H9 (cell line): ENCODE data around the gene CARD8. TPM values are rescaled to one million over a fixed set of nuclear protein-coding genes. Genes with fewer than 3 reads are reported as not detected.
A peak's percentile ranks its signal among the peaks of the same experiment; 100 is the strongest.

Experiments
- DNase-seq: peaks from one replicate; pipeline ENCODE4 v3.0.0-alpha.2; 2017
- H2AFZ ChIP-seq: one replicate; pipeline ENCODE4 v1.6.1; 2013; ENCODE audit warnings: mild to moderate bottlenecking, low read length, control low read depth, moderate library complexity
- H2AK5ac ChIP-seq: 2 replicates; pipeline ENCODE4 v1.6.1; 2013; ENCODE audit warnings: low read length, control low read depth, mixed read lengths; ENCODE audit not compliant: insufficient read length
- H2BK120ac ChIP-seq: one replicate; pipeline ENCODE4 v1.6.1; 2013; ENCODE audit warnings: low read depth, mild to moderate bottlenecking, low read length, control low read depth, inconsistent platforms; ENCODE audit not compliant: poor library complexity, severe bottlenecking
- H2BK12ac ChIP-seq: 2 replicates; pipeline ENCODE4 v1.6.1; 2013; ENCODE audit warnings: low read length, control low read depth, mixed read lengths, low read depth; ENCODE audit not compliant: insufficient read length
- H2BK15ac ChIP-seq: 2 replicates; pipeline ENCODE4 v1.6.1; 2013; ENCODE audit warnings: low read depth, low read length, control low read depth
- H2BK20ac ChIP-seq: one replicate; pipeline ENCODE4 v1.6.1; 2013; ENCODE audit warnings: low read depth, mild to moderate bottlenecking, low read length, control low read depth, inconsistent platforms; ENCODE audit not compliant: poor library complexity, severe bottlenecking
- H2BK5ac ChIP-seq: 2 replicates; pipeline ENCODE4 v1.6.1; 2013; ENCODE audit warnings: low read length, control low read depth, mixed read lengths; ENCODE audit not compliant: insufficient read length
- H3K14ac ChIP-seq: 2 replicates; pipeline ENCODE4 v1.6.1; 2013; ENCODE audit warnings: low read length, control low read depth; ENCODE audit not compliant: insufficient read depth
- H3K18ac ChIP-seq: 2 replicates; pipeline ENCODE4 v1.6.1; 2013; ENCODE audit warnings: low read depth, mild to moderate bottlenecking, mixed read lengths, low read length, control low read depth; ENCODE audit not compliant: insufficient read length
- H3K23ac ChIP-seq: 2 replicates; pipeline ENCODE4 v1.6.1; 2013; ENCODE audit warnings: low read length, control low read depth, mixed read lengths, low read depth; ENCODE audit not compliant: insufficient read length
- H3K23me2 ChIP-seq: 2 replicates; pipeline ENCODE4 v1.6.1; 2013; ENCODE audit warnings: low read depth, mild to moderate bottlenecking, mixed read lengths, low read length, control low read depth; ENCODE audit not compliant: insufficient read length, poor library complexity, severe bottlenecking
- H3K27ac ChIP-seq: 2 replicates; pipeline ENCODE4 v1.5.1; 2013; ENCODE audit warnings: low read length, control low read depth, mixed read lengths, low read depth; ENCODE audit not compliant: insufficient read length
- H3K27me3 ChIP-seq: 2 replicates; pipeline ENCODE4 v1.6.1; 2013; ENCODE audit warnings: low read length, control low read depth, inconsistent platforms; ENCODE audit not compliant: insufficient read depth
- H3K4ac ChIP-seq: 2 replicates; pipeline ENCODE4 v1.6.1; 2013; ENCODE audit warnings: low read depth, mild to moderate bottlenecking, control low read depth, inconsistent platforms, low read length, moderate library complexity
- H3K4me1 ChIP-seq: 2 replicates; pipeline ENCODE4 v1.6.1; 2013; ENCODE audit warnings: low read length, control low read depth, inconsistent platforms; ENCODE audit not compliant: insufficient read depth
- H3K4me2 ChIP-seq: 2 replicates; pipeline ENCODE4 v1.6.1; 2013; ENCODE audit warnings: low read length, control low read depth, mixed read lengths; ENCODE audit not compliant: insufficient read length, insufficient read depth
- H3K56ac ChIP-seq: 2 replicates; pipeline ENCODE4 v1.6.1; 2013; ENCODE audit warnings: low read depth, mild to moderate bottlenecking, mixed read lengths, low read length, control low read depth; ENCODE audit not compliant: insufficient read length
- H3K79me1 ChIP-seq: 2 replicates; pipeline ENCODE4 v1.6.1; 2013; ENCODE audit warnings: low read depth, mild to moderate bottlenecking, moderate library complexity, low read length, control low read depth, inconsistent platforms; ENCODE audit not compliant: insufficient read depth, poor library complexity, severe bottlenecking
- H3K79me2 ChIP-seq: 2 replicates; pipeline ENCODE4 v1.6.1; 2013; ENCODE audit warnings: low read length, control low read depth, inconsistent platforms; ENCODE audit not compliant: insufficient read depth
- H3K9ac ChIP-seq: 2 replicates; pipeline ENCODE4 v1.6.1; 2013; ENCODE audit warnings: low read length, control low read depth, mixed read lengths; ENCODE audit not compliant: insufficient read length; ENCODE audit errors: extremely low read depth
- H3K9me3 ChIP-seq: one replicate; pipeline ENCODE4 v1.6.1; 2013; ENCODE audit warnings: low read depth, low read length, inconsistent platforms; ENCODE audit not compliant: control insufficient read depth
- H3T11ph ChIP-seq: one replicate; pipeline ENCODE4 v1.6.1; 2013; ENCODE audit warnings: mild to moderate bottlenecking, low read length, control low read depth, inconsistent platforms
- H4K20me1 ChIP-seq: one replicate; pipeline ENCODE4 v1.6.1; 2013; ENCODE audit not compliant: control insufficient read depth, insufficient read length, insufficient read depth
- H4K5ac ChIP-seq: 2 replicates; pipeline ENCODE4 v1.6.1; 2013; ENCODE audit warnings: low read depth, mild to moderate bottlenecking, mixed read lengths, low read length, control low read depth; ENCODE audit not compliant: insufficient read length
- H4K8ac ChIP-seq: replicated peaks from 2 replicates; pipeline ENCODE4 v1.6.1; 2013; ENCODE audit warnings: low read length, control low read depth, mixed read lengths, low read depth; ENCODE audit not compliant: insufficient read length
- H4K91ac ChIP-seq: 2 replicates; pipeline ENCODE4 v1.6.1; 2013; ENCODE audit warnings: low read depth, mild to moderate bottlenecking, moderate library complexity, mixed read lengths, low read length, control low read depth; ENCODE audit not compliant: insufficient read length
- H3K27ac Mint-ChIP-seq, 3 experiments: 2 replicates in 2 of 3; 3 replicates in 1 of 3; pipeline ENCODE4 v1.8.0; 2020 to 2021; ENCODE audit warnings: mixed read lengths in 3 of 3, mild to moderate bottlenecking in 1 of 3, moderate library complexity in 1 of 3
- H3K27me3 Mint-ChIP-seq: 2 replicates; pipeline ENCODE4 v1.8.0; 2021; ENCODE audit warnings: low read depth, mild to moderate bottlenecking, moderate library complexity, mixed read lengths
- H3K36me3 Mint-ChIP-seq, 3 experiments: 2 replicates in 2 of 3; 3 replicates in 1 of 3; pipeline ENCODE4 v1.8.0; 2020 to 2021; ENCODE audit warnings: low read depth in 3 of 3, mixed read lengths in 3 of 3; ENCODE audit not compliant: insufficient read depth in 1 of 3
- H3K4me1 Mint-ChIP-seq, 2 experiments: 2 replicates each; pipeline ENCODE4 v1.8.0; 2020; ENCODE audit warnings: mixed read lengths in 2 of 2
- H3K4me3 Mint-ChIP-seq, 2 experiments: 2 replicates in 1 of 2; 3 replicates in 1 of 2; pipeline ENCODE4 v1.8.0; 2020 to 2021; ENCODE audit warnings: mild to moderate bottlenecking in 2 of 2, mixed read lengths in 2 of 2, moderate library complexity in 1 of 2
- H3K9me3 Mint-ChIP-seq, 2 experiments: 2 replicates in 1 of 2; 3 replicates in 1 of 2; pipeline ENCODE4 v1.8.0; 2020; ENCODE audit warnings: mild to moderate bottlenecking in 2 of 2, mixed read lengths in 2 of 2, moderate library complexity in 1 of 2
- WGBS: extraction: QIAGEN DNeasy Blood & Tissue Kit; methylation state at CpG from one replicate; pipeline ENCODE4 v1.1.7; 2013; ENCODE audit warnings: missing lambda C conversion rate, low lambda C conversion rate, mixed read lengths; ENCODE audit not compliant: insufficient read length; ENCODE audit errors: extremely low coverage; 5-methylcytosine and 5-hydroxymethylcytosine counted together
- total RNA-seq: library from RNA; stranded (reverse); gene quantifications from 2 replicates; pipeline ENCODE4 v1.2.1, GENCODE V29; 2021
- TF ChIP-seq, protein P1 (sequence below): fragments of 200-600 bp; sonication (generic); conservative IDR thresholded peaks from 3 replicates; pipeline ENCODE4 v1.8.0; 2021; ENCODE audit warnings: antibody characterized with exemption, mild to moderate bottlenecking

CARD8 gene
- total RNA-seq, 1 experiment from 2014 or later: 21.0 TPM

DNA sequence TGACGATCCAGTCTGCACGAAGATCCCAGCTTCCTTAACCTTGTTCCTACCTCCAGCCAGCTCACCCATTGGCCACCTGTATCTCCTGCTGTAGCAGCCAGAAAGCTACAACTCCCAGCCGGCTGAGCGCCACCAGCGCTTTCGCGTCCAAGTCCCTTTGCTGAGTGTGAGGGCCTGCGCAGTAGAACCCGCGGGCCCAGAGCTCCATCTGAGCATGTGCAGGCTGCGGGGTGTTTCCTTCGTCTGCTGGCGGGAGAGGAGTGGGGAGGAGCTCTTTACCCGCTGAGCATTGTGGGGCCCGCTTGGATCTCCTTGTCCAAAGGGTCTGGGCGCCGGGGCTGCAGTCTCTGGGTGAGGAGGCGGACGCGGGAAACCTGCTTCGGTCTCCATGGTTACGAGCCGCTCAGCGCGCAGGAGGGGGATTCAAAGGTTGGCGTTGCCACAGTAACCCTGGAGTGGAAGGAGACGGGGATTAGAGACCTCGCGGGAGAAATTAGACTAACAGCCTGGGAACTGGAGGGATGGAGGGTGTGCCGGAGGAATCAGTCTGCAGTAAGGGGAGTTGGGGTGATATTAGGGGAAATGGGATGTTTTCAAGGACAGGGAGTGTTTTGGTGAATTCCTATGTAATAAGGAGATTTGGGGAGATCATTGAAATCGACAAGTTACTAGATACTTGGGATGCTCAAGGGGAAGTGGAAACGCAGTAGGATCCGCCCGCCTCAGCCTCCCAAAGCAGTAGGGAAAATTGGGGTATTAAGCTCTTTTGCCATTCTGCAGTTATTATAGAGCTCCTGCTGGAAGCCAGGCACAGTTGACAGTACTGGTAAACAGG, 51.7 kb downstream of the CARD8 start:
- H3K14ac ChIP-seq: no peak overlapping the region
- H3K23me2 ChIP-seq: no peaks in the 10 kb centered on the region
- H2AFZ ChIP-seq: no peak overlapping the region
- H4K8ac ChIP-seq: no peak overlapping the region
- H3K9me3 ChIP-seq: no peaks in the 10 kb centered on the region
- no peaks in the 10 kb centered on the region for H3K79me1 ChIP-seq
- no peaks in the 10 kb centered on the region for H3K4me1 Mint-ChIP-seq
- H2BK5ac ChIP-seq: no peak overlapping the region
- peaks cover 0 to 2% of the 10 kb centered on the region in 2 experiments; a peak in 1 of 5 replicates for H3K9me3 Mint-ChIP-seq
- H3K36me3 Mint-ChIP-seq: no peaks in the 10 kb centered on the region; a peak in 1 of 7 replicates
- no peak overlapping the region for H3T11ph ChIP-seq
- H3K4me1 ChIP-seq: 0 out of 2 replicates have a peak, but pooled peaks cover 2% of the 10 kb centered on the region
- peak overlapping the region; percentile 49 for H3K9ac ChIP-seq
- H3K23ac ChIP-seq: no peak overlapping the region
- no CpG with 5 or more reads among the region's 34 CpGs for WGBS
- peaks cover 2% of the 10 kb centered on the region; the same call in 1 of the 2 replicates for H3K27me3 Mint-ChIP-seq
- TF ChIP-seq, protein P1, sequence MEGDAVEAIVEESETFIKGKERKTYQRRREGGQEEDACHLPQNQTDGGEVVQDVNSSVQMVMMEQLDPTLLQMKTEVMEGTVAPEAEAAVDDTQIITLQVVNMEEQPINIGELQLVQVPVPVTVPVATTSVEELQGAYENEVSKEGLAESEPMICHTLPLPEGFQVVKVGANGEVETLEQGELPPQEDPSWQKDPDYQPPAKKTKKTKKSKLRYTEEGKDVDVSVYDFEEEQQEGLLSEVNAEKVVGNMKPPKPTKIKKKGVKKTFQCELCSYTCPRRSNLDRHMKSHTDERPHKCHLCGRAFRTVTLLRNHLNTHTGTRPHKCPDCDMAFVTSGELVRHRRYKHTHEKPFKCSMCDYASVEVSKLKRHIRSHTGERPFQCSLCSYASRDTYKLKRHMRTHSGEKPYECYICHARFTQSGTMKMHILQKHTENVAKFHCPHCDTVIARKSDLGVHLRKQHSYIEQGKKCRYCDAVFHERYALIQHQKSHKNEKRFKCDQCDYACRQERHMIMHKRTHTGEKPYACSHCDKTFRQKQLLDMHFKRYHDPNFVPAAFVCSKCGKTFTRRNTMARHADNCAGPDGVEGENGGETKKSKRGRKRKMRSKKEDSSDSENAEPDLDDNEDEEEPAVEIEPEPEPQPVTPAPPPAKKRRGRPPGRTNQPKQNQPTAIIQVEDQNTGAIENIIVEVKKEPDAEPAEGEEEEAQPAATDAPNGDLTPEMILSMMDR: no peak
- H4K91ac ChIP-seq: no peak overlapping the region
- no peaks in the 10 kb centered on the region for H4K20me1 ChIP-seq
- H3K56ac ChIP-seq: no peak overlapping the region
- no peak overlapping the region for H3K4ac ChIP-seq
- no peaks in the 10 kb centered on the region for H3K79me2 ChIP-seq
- H2AK5ac ChIP-seq: no peak overlapping the region
- peak; percentile 100 for DNase-seq
- no peak overlapping the region for H2BK12ac ChIP-seq
- no peak overlapping the region for H2BK20ac ChIP-seq
- H2BK120ac ChIP-seq: no peak overlapping the region
- peak overlapping the region; percentile 68 for H3K4me2 ChIP-seq
- H3K27ac Mint-ChIP-seq: no peak overlapping the region
- no peaks in the 10 kb centered on the region for H3K27me3 ChIP-seq
- no peak overlapping the region for H4K5ac ChIP-seq
- no peak overlapping the region for H3K4me3 Mint-ChIP-seq
- H2BK15ac ChIP-seq: no peak overlapping the region
- peak overlapping the region; percentile 27 for H3K27ac ChIP-seq
- no peak overlapping the region for H3K18ac ChIP-seq
